Daoy (cell line): ENCODE results near the gene MYH6. TPM values are rescaled to one million over a fixed set of nuclear protein-coding genes. Genes with fewer than 3 reads are reported as not detected.
"Not testable (repeated sequence)": the region's sequence is repeated elsewhere in the genome, so short reads cannot be mapped to it uniquely, and the experiment has no call there.

Source experiments
- DNase-seq: peaks from one replicate; pipeline ENCODE4 v3.0.0-alpha.2; 2015; ENCODE audit warnings: low read depth
- total RNA-seq: library from RNA; depleted of rRNA; stranded (reverse); fragments of >200 nt; shearing (Covaris generic); gene quantifications from 2 replicates; pipeline ENCODE4 v1.2.3, GENCODE V29; 2014; rRNA removed

Gene MYH6
- total RNA-seq: not detected in 2 replicates

DNA sequence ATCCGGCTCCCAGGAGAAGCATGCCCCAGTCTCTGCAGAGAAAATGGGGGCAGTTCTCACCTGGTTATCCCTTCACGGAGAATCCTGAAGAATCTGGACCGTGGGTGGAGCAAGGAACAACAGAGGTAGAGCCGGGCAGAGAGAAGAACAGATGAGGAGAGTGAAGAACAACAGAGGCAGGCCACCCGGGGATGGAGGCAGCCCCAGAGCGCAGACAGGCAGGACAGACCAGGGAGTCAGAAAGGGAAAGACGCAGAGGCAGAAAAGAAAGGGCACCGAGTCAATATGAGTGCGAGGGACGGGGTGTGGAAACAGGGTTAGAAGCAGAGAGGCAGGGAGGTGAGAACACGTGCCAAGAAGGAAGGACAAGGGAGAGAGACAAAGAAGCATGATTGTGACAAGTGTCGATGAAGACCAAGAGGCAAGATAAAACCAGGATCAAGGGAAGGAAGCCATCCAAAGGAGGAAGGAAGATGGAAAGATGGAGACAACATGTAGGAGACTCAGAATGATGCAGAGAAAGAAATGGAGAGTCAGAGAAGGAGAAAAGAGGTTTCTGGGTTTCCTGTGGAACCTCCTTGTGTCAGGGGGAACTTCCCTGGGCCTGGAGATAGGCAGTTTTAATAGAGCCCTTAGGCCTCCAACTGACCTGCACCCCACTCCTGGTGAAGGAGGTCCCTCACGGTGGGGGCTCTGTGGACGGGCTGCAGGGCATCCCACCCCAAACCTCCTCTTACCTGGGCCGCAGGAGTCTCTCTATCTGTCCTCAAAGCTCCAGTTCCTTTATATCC lies at the start of gene MYH6:
Gene MYH6, minus strand, starts transcription at position 758 of the 791 bp plus-strand sequence. CDS start 1,050 bp downstream, outside the sequence.
- no peak for DNase-seq

GRCh38 chr14:23456883-23457586 lies 49.0 kb upstream of the MYH6 start:
- DNase-seq: not testable (repeated sequence)

GRCh38 chr14:23454445-23454856 lies 46.4 kb upstream of the MYH6 start:
- no peak for DNase-seq

- DNase-seq: no peak
Observed at GRCh38 chr14:23452237-23452636, 44.2 kb upstream of the MYH6 start.

DNA sequence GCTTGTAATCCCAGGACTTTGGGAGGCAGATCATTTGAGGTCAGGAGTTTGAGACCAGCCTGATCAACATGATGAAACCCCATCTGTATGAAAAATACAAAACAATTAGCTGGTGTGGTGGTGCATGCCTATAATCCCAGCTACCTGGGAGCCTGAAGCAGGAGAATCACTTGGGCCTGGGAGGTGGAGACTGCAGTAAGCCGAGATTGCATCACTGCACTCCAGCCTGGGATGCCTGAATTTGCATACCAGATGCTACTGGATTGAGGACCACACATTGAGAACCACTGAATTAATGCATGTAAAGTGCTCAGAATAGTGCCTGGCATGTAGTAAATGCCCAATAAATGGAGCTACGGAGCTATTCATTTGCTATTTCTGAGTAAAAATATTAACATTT lies 42.3 kb upstream of the MYH6 start:
- no peak for DNase-seq

- DNase-seq: no peak
Observed at GRCh38 chr14:23449314-23449713, 41.2 kb upstream of the MYH6 start.

DNA sequence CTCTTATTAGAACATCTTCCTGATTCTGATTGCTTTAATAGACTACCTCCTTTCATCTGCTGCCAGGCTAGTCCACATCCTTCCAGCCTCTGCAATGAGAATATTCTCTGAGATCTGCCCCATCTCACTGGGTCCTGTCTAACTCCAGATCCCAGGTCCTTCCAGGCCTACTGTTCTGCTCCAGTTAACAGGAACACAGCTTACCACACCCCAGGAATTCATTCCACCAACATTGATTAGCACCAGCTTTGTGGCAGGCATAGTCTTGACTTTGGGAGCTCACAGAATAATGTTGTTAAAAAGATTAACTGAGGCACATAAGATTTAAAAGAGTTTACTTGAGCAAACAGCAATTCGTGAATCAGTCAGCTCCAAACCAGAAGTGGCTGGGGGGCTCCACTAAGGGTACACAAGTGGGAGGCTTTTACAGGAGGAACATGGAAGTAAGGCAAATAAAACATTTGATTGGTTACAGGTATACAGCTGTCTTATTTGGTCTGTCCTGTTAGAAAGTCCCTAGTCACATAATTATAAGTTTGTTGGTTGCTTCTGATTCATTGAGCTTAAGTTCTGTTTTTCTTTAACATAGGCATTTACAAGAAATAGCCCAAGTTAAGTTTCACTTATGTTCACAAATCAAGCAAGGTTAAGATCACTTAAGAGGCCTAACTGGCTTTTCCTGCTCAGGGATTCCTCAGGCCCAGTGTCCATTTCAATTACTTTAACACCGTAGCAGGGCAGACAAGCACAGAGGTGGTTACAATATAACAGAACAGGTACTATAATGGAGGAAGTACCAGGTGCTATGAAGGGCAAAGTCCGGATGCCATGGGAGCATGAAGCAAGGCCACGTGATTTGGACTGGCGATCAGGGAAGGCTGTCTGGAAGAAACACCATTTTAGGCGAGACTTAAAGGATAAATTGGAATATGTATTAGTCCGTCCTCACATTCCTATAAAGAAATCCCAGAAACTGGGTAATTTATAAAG lies 39.6 kb upstream of the MYH6 start:
- no peak for DNase-seq

- no peak for DNase-seq
Observed at GRCh38 chr14:23446291-23446851, 38.3 kb upstream of the MYH6 start.

- no peak for DNase-seq
Observed at GRCh38 chr14:23445773-23446172, 37.7 kb upstream of the MYH6 start.

GRCh38 chr14:23444314-23444713 lies 36.2 kb upstream of the MYH6 start:
- DNase-seq: no peak

DNA sequence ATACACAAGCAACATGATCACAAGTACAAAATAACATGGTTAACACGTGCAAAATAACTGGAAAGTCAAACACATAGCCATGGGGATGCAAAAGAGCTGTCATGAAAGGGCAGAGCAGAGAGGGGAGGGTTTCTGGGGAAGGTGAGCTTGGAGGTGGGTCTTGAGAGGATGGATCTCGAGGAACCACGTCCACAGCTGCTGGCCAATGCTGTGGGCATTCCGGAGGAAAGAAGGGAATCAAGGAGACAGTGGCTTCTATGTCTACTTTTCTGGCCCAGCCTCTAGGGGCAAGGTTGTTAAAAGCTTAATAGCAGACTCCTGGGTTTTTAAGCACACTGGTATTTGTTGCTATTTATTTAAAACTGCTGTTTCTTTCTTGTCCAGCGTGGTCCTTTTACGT lies 35.8 kb upstream of the MYH6 start:
- DNase-seq: no peak

DNA sequence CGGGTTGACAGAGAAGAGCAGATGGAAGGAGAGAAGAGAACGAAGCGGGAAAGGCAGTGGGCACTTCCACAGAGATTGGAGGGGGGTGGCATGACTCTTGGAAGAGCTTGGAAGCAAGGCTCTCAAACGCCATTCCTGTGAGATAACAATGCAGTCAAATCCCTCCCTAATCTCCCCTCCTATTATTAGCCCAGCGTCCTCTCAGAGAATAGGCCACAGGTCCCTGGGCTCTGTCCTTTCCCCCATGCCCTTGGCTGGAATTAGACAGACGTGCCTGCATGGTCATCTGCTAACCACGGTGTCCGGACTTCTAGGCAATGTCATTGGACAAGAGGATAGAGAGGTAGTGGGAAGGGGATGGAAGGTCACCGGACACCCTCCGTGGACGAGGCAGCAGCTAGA lies 35.3 kb upstream of the MYH6 start:
- no peak for DNase-seq

DNA sequence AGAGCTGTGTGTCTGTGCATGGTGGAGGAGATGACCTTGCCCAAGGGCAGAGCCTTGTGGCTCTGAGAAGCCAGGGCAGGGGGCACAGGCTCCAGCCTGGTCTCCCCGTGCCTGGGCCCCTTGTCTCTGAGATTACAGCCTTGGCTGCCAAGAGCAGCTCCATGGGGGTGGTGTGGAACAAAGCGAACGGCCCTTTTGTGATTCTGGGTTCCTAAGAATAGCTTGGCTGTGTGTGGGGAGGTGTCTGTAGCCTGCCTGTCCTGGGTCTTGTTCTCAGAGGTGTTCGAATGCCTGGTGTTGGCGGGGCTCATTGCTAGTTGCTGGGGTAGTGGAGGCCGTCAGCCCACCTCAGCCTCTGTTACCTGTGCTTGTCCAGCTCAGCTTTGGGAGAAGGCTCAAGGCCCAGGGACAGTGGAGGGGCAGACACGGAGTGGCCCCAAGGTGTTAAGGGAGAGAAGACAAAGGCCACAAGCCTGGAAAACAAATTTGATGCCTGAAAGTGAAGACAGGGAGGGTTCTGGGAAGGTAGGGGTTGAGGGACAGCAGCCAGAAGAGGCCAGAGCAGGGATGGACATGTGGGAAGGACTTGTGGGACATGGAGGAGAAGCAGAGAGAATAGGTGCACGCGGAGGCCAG lies 34.8 kb upstream of the MYH6 start:
- DNase-seq: no peak

- DNase-seq: peak; percentile 27
Observed at GRCh38 chr14:23441076-23441475, 33.0 kb upstream of the MYH6 start.

DNA sequence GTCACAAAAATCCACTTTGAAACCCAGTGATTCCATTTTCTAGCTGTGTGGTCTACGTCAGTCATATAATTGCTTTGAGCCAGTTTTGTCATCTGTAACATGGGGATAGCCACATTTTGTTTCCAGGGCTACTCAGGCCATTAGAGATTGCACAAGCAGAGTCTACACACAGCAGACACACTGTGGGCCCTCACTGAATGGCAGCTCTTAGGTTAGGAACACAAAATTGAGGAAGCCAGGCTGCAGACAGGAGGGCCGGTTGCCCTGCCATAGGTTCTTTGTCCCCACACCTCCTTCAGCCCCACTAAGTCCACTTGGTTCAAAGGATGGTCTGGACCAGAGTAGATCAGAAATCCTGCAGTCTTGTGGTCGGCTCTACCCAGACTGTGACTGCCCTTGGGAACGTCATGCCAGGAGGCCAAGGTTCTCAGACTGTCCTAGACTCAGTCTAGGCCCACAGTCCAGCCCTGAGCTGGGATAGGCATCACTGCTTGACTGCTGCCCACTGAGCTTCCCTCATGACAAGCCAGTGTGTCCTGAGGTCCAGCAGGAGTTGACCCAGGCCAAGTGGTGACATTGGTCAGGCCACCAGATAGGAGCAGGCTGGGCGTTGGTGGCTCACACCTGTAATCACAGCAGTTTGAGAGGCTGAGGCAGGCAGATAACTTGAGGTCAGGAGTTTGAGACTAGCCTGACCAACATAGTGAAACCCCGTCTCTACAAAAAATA lies 31.2 kb upstream of the MYH6 start:
- no peak for DNase-seq

DNA sequence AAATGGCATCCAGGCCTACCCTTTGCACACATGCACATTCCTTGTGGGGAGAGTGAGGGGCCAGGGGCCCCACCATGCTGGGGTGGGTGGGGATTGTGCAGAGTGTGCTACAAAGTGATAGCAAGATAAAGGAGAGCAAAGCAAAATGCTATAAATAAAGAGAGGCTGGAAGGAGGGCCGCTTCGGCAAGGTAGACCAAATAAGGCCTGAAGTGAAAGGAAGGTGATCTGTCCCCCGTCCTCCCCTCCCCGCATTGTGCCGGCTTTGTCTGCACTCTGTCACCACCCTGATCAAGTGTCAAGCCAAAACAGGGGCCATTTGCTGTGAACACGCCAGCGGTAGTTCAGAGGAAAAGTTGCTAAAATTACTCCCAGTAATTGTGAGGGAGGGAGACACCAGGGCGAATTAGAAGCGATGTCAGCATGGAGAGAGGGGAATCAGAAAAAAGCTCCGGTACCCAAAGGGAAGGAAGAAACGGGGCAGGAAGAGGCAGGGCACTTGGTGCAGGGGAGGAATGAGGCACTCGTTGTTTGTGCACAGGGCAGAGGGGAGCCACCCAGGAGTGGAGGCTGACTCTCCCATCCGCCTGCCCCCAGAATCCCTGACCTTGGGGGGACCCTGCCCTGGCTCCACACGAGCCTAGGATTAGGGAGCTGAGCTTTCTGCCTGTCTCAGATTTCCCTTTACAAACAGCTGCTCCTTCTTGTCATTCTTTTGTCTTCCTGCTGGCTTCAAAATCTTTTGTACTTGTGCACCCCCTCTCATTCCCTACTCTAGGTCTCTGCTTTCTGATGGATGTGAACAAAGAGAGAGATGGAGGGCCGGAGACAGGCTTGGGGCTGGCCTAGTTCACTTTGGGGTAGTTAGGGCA lies 30.3 kb upstream of the MYH6 start:
- DNase-seq: no peak

DNA sequence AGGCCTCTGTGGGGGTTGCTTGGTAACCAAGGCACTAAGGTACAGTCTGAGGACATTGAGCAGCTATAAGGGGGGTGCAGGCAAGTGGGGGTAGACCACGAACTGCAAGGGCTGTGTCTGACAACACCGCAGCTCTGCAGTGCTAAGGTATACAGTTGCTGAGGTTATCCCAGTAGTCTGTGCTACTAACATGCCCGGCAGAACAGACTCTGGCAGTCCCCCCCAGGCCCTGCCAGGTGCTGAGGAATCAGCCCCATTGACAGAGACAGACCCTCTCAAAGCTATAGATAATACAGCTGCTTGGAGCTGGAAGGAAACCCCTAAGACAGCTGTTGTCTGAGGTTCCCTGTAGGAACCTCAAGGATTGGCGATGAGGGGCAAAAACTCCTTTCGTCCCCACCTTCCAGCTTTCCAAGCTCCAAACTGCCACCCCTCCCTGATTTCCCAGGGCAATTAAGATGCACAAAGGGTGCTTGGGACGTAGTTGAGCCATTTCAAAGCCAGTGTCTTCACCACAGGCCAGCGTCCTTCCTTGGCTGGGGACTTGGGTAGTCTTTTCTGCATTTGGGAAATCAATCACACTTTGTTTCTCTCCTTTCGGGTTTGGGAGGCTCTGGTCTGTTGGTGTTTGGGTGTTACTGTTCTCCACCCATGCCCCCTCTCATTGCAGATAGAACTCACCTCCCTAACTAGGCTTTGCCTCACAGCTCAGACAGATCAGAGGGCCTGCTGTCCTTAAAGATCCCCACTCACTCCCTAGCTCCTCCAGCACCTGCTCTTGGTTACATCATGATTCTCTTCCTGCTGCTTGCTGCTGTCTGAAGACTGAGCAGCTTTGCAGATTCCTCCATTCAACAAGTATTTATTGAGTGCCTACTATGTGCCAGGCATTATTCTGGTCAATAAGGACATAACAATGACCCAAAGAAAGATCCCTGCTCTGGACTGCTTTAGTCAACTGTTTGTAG lies 29.3 kb upstream of the MYH6 start:
- DNase-seq: no peak
